ENCODE measurements around the gene CD99L2. TPM values are rescaled to one million over a fixed set of nuclear protein-coding genes. Genes with fewer than 3 reads are reported as not detected.

CD99L2 gene
- total and polyA plus RNA-seq, 10 donors, result 8.2 to 51.8 (median 31.8) TPM

GRCh38 chrX:150854856-150855255 lies 43.6 kb downstream of the CD99L2 start:
- Histone ChIP-seq H3K9me3 (peaks cover 0 to 34% (median 24%) of the 10 kb centered on the region in 8 donors), H3K4me1 (peaks cover 0 to under 1% (median 0%) of the 10 kb centered on the region in 6 donors), H3K27ac (peak overlapping the region in 1 of 8 donors; percentile 9), H3K4me3 (no peak overlapping the region), H3K36me3 (no peaks in the 10 kb centered on the region), H3K27me3 (replicated peaks in 1 of 7) (no peaks in the 10 kb centered on the region)
- no peak for TF ChIP-seq POLR2AphosphoS5 (IDR thresholded peaks at IDR 0.05)
- no peak for TF ChIP-seq POLR2A (IDR thresholded peaks at IDR 0.05)
- no peak for DNase-seq
- intact Hi-C loops (cut with DNase I; ENCODE audit: low total_unique reads), result no loop called here
- 26 to 68% (median 43%) methylated on average over 1 to 2 of the region's 2 CpGs for WGBS, 5 donors

GRCh38 chrX:150849996-150850720 lies 48.3 kb downstream of the CD99L2 start:
- no peak for DNase-seq
- Histone ChIP-seq H3K9me3 (no peaks in the 10 kb centered on the region), H3K4me1 (peaks cover 0 to 7% (median 0%) of the 10 kb centered on the region in 6 donors), H3K36me3 (no peaks in the 10 kb centered on the region), H3K27ac (peak overlapping the region in 2 of 8 donors; percentile 48 to 63), H3K27me3 (replicated peaks in 1 of 7) (no peaks in the 10 kb centered on the region), H3K4me3 (no peak overlapping the region)
- intact Hi-C loops (cut with DNase I; ENCODE audit: low total_unique reads), result no loop called here
- 44 to 91% (median 70%) methylated on average over 3 of the region's 3 CpGs for WGBS, 5 donors
- TF ChIP-seq POLR2AphosphoS5 (IDR thresholded peaks at IDR 0.05), result no peak
- no peak for TF ChIP-seq CTCF (IDR thresholded peaks at IDR 0.05 in 8 of 11, conservative IDR thresholded peaks at IDR 0.05 in 3 of 11)

GRCh38 chrX:150849486-150849885 lies 49.0 kb downstream of the CD99L2 start:
- no peak overlapping the region for H3K4me3 ChIP-seq
- DNase-seq, result no peak
- peaks cover 0 to 7% (median 0%) of the 10 kb centered on the region in 6 donors for H3K4me1 ChIP-seq
- peak overlapping the region in 2 of 8 donors; percentile 48 to 63 for H3K27ac ChIP-seq
- TF ChIP-seq CTCF (IDR thresholded peaks at IDR 0.05 in 8 of 11, conservative IDR thresholded peaks at IDR 0.05 in 3 of 11), result no peak
- TF ChIP-seq POLR2AphosphoS5 (IDR thresholded peaks at IDR 0.05), result no peak
- no peak for TF ChIP-seq POLR2A (IDR thresholded peaks at IDR 0.05)
- intact Hi-C loops (cut with DNase I; ENCODE audit: low total_unique reads), result no loop called here
- H3K27me3 ChIP-seq (replicated peaks in 1 of 7), result no peaks in the 10 kb centered on the region
- WGBS, 5 donors, result 83 to 100% (median 89%) methylated on average over 2 of the region's 2 CpGs
- no peaks in the 10 kb centered on the region for H3K9me3 ChIP-seq
- H3K36me3 ChIP-seq, result no peaks in the 10 kb centered on the region

DNA sequence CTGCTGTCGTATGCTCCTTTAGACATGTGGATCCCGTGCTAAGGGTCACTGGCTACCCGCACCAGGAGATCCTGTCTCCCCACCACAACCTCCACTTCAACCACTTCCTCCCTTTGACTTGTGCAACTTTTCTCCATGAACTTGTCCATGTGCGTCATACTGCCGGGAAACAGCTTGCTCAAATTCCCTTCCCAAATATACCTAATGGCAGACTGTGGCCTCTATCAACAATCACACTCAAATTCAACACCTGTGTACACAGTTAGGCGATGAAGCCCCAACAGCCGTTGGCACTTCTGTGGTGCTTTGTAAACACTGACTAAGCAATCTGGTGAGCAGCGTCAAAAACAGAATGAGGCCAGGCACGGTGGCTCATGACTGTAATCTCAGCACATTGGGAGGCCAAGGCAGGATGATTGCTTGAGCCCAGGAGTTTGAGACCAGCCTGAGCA lies 49.5 kb downstream of the CD99L2 start:
- Histone ChIP-seq H3K4me1 (peaks cover 0 to 7% (median 0%) of the 10 kb centered on the region in 6 donors), H3K27ac (peak overlapping the region in 3 of 8 donors; percentile 30 to 63 (median 48)), H3K9me3 (no peaks in the 10 kb centered on the region), H3K36me3 (no peaks in the 10 kb centered on the region), H3K4me3 (no peak overlapping the region), H3K27me3 (replicated peaks in 1 of 7) (no peaks in the 10 kb centered on the region)
- 32 to 66% (median 61%) methylated on average over 8 to 9 of the region's 9 CpGs for WGBS, 5 donors
- DNase-seq, result no peak
- intact Hi-C loops (cut with DNase I; ENCODE audit: low total_unique reads), result no loop called here
- TF ChIP-seq POLR2AphosphoS5 (IDR thresholded peaks at IDR 0.05), result peak in 1 of 3 donors; percentile 52
- TF ChIP-seq POLR2A (IDR thresholded peaks at IDR 0.05), result no peak

GRCh38 chrX:150847088-150847487 lies 51.4 kb downstream of the CD99L2 start:
- Histone ChIP-seq H3K9me3 (no peaks in the 10 kb centered on the region), H3K27me3 (replicated peaks in 1 of 7) (no peaks in the 10 kb centered on the region), H3K36me3 (no peaks in the 10 kb centered on the region), H3K4me3 (no peak overlapping the region), H3K27ac (peak overlapping the region in 2 of 8 donors; percentile 3 to 13), H3K4me1 (peaks cover 0 to 12% (median 0%) of the 10 kb centered on the region in 6 donors)
- intact Hi-C loops (cut with DNase I; ENCODE audit: low total_unique reads), result no loop called here
- no peak for DNase-seq
- TF ChIP-seq POLR2AphosphoS5 (IDR thresholded peaks at IDR 0.05) (no peak), CTCF (IDR thresholded peaks at IDR 0.05 in 8 of 11, conservative IDR thresholded peaks at IDR 0.05 in 3 of 11) (no peak), POLR2A (IDR thresholded peaks at IDR 0.05) (no peak)

Measured in spleen (tissue), 11 donors.